ENCODE data around the gene CCNH. TPM values are rescaled to one million over a fixed set of nuclear protein-coding genes. Genes with fewer than 3 reads are reported as not detected.

Gene CCNH
- polyA plus RNA-seq, 2 of the 4 experiments (the other 2 are of a cell fraction), result 74.1 to 85.1 TPM

DNA sequence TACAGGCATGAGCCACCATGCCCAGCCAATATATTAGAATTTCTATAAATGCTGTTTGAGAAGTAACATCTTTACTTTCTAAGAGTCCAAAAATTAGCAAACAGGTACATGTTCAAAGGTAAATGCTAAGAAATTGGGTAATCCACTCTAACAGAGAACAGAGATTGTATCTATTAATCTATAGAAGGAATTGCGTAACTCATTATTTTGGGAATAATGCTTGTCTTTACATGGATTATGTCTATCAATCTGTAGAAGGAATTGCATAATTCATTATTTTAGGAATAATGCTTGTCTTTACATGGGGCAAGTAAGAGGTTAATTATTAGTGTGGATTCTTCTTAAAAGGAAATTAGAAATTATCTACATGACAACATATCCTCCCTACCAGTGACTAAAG, 30.5 kb downstream of the CCNH start:
- TF ChIP-seq RNF2 (IDR thresholded peaks at IDR 0.05; ENCODE audit: borderline replicate concordance, low read depth), result no peak
- TF ChIP-seq RFX5 (IDR thresholded peaks at IDR 0.05), result no peak
- TF ChIP-seq FOSB (CRISPR knock-in tag; IDR thresholded peaks at IDR 0.05), result no peak
- peak; percentile 55 to 66; a peak in 2 of 4 replicates for TF ChIP-seq CEBPB (IDR thresholded peaks at IDR 0.05)
- TF ChIP-seq HOXB13 (CRISPR knock-in tag; IDR thresholded peaks at IDR 0.05; ENCODE audit: low read depth), result no peak
- TF ChIP-seq RAD21 (conservative IDR thresholded peaks at IDR 0.05 in 1 of 2, IDR thresholded peaks at IDR 0.05 in 1 of 2), result no peak
- DNase-seq (ENCODE audit: low read depth in 1 of 2, low spot score in 1 of 2) (no peak), ATAC-seq (no peak), FAIRE-seq (no peak)
- CTCF ChIA-PET, result no interaction called here
- H3K4me3 ChIP-seq, result no peak overlapping the region
- H3K4me2 ChIP-seq, result no peak overlapping the region
- H3K27ac ChIP-seq, result no peak overlapping the region
- 0 out of 3 replicates have a peak, but pooled peaks cover 4% of the 10 kb centered on the region for H3K4me1 ChIP-seq
- no peaks in the 10 kb centered on the region for H3K9me3 ChIP-seq
- POLR2A ChIA-PET, result no interaction called here
- WGBS (ENCODE audit: missing lambda C conversion rate), result 96% methylated on average over 1 of the region's 1 CpG

DNA sequence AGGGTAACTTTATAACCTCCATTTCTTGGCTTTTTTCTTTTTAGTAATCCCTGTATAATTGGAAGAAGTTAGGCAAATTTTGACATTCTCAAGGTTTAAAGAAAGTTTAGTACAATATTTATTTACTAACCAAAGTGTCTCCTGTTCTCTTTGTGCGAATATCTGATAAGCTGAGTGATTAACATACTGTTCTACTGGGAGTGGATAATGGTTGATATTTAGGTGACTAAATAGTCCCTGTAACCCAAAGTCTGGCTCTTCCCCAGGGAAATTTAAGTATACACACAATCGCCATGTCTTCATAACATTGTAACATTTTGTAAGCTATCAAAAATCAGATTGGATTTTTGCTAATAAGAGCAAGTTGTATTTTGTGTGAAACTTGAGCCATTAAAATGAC, 40.0 kb downstream of the CCNH start:
- no peak overlapping the region for H3K4me3 ChIP-seq
- H3K9me3 ChIP-seq, result no peaks in the 10 kb centered on the region
- WGBS (ENCODE audit: missing lambda C conversion rate), result 91% methylated on average over 2 of the region's 2 CpGs
- TF ChIP-seq RNF2 (IDR thresholded peaks at IDR 0.05; ENCODE audit: borderline replicate concordance, low read depth) (no peak), FOSL2 (IDR thresholded peaks at IDR 0.05) (no peak), FOSL2 (CRISPR knock-in tag; IDR thresholded peaks at IDR 0.05) (no peak), MAFK (IDR thresholded peaks at IDR 0.05; ENCODE audit: partially characterized antibody) (no peak), CHD2 (IDR thresholded peaks at IDR 0.05; ENCODE audit: low read length, partially characterized antibody) (no peak), NFE2L2 (conservative IDR thresholded peaks at IDR 0.05; ENCODE audit: low read length) (no peak), EP300 (IDR thresholded peaks at IDR 0.05) (no peak), JUN (IDR thresholded peaks at IDR 0.05) (no peak), POLR2AphosphoS2 (conservative IDR thresholded peaks at IDR 0.05; ENCODE audit: low read length) (no peak), NPAS2 (CRISPR knock-in tag; IDR thresholded peaks at IDR 0.05; ENCODE audit: borderline replicate concordance) (no peak), CBX2 (IDR thresholded peaks at IDR 0.05; ENCODE audit: borderline replicate concordance, low read depth) (no peak), GATA3 (IDR thresholded peaks at IDR 0.05; ENCODE audit: borderline replicate concordance) (no peak)
- TF ChIP-seq, protein P1, sequence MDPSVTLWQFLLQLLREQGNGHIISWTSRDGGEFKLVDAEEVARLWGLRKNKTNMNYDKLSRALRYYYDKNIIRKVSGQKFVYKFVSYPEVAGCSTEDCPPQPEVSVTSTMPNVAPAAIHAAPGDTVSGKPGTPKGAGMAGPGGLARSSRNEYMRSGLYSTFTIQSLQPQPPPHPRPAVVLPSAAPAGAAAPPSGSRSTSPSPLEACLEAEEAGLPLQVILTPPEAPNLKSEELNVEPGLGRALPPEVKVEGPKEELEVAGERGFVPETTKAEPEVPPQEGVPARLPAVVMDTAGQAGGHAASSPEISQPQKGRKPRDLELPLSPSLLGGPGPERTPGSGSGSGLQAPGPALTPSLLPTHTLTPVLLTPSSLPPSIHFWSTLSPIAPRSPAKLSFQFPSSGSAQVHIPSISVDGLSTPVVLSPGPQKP (IDR thresholded peaks at IDR 0.05; ENCODE audit: low read depth, low read length), result no peak
- H3K4me2 ChIP-seq, result no peak overlapping the region
- CTCF ChIA-PET, result interaction anchor here (1.2 kb wide), 1 partner anchor 27 kb away, joined by 7 read pairs; no protein-coding TSS in a partner anchor
- H3K4me1 ChIP-seq, result 0 out of 3 replicates have a peak, but pooled peaks cover 4% of the 10 kb centered on the region
- POLR2A ChIA-PET, result no interaction called here
- DNase-seq (ENCODE audit: low read depth in 1 of 2, low spot score in 1 of 2) (no peak), ATAC-seq (no peak), FAIRE-seq (no peak)
- H3K27ac ChIP-seq, result no peak overlapping the region

DNA sequence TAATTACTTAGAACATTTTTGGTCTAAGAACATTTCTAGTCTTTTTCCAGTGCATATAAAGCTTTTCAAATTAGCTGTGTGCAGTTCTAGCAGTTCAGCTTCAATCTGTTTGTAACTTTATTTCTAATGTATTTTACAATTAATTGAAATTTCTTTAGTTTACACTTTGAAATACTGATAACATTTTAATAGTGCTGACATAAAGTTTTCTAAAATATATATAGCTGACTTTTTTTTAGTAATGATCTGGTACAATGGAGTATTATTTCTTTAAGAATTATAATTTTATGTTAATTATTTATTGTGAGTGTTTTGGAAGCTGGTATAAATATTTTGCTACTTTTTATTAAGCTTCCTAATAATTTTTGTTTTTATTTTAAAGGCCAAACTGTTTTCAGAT, 43.3 kb downstream of the CCNH start:
- POLR2A ChIA-PET, result interaction anchor here (0.8 kb wide), 1 partner anchor 102 kb away, joined by 3 read pairs; the partner anchor contains the start of gene RASA1
- DNase-seq (ENCODE audit: low read depth in 1 of 2, low spot score in 1 of 2) (no peak), FAIRE-seq (no peak), ATAC-seq (no peak)
- Histone ChIP-seq H3K4me2 (no peak overlapping the region), H3K4me1 (0 out of 3 replicates have a peak, but pooled peaks cover 4% of the 10 kb centered on the region), H3K27ac (no peak overlapping the region), H3K9me3 (no peaks in the 10 kb centered on the region), H3K4me3 (no peak overlapping the region)
- TF ChIP-seq, protein P2, sequence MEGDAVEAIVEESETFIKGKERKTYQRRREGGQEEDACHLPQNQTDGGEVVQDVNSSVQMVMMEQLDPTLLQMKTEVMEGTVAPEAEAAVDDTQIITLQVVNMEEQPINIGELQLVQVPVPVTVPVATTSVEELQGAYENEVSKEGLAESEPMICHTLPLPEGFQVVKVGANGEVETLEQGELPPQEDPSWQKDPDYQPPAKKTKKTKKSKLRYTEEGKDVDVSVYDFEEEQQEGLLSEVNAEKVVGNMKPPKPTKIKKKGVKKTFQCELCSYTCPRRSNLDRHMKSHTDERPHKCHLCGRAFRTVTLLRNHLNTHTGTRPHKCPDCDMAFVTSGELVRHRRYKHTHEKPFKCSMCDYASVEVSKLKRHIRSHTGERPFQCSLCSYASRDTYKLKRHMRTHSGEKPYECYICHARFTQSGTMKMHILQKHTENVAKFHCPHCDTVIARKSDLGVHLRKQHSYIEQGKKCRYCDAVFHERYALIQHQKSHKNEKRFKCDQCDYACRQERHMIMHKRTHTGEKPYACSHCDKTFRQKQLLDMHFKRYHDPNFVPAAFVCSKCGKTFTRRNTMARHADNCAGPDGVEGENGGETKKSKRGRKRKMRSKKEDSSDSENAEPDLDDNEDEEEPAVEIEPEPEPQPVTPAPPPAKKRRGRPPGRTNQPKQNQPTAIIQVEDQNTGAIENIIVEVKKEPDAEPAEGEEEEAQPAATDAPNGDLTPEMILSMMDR (IDR thresholded peaks at IDR 0.05), result no peak
- TF ChIP-seq RNF2 (IDR thresholded peaks at IDR 0.05; ENCODE audit: borderline replicate concordance, low read depth) (no peak), JUNB (IDR thresholded peaks at IDR 0.05) (no peak), MAZ (IDR thresholded peaks at IDR 0.05; ENCODE audit: borderline replicate concordance, low read depth, low read length) (no peak), CHD4 (IDR thresholded peaks at IDR 0.05; ENCODE audit: borderline replicate concordance) (no peak), JUN (IDR thresholded peaks at IDR 0.05) (no peak), NPAS2 (CRISPR knock-in tag; IDR thresholded peaks at IDR 0.05; ENCODE audit: borderline replicate concordance) (no peak), TFCP2L1 (CRISPR knock-in tag; IDR thresholded peaks at IDR 0.05) (no peak), POLR2AphosphoS2 (conservative IDR thresholded peaks at IDR 0.05; ENCODE audit: low read length) (no peak), EHMT2 (IDR thresholded peaks at IDR 0.05; ENCODE audit: low read depth) (no peak)
- TF ChIP-seq, protein P3, sequence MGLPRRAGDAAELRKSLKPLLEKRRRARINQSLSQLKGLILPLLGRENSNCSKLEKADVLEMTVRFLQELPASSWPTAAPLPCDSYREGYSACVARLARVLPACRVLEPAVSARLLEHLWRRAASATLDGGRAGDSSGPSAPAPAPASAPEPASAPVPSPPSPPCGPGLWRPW (IDR thresholded peaks at IDR 0.05), result no peak
- TF ChIP-seq, protein P4, sequence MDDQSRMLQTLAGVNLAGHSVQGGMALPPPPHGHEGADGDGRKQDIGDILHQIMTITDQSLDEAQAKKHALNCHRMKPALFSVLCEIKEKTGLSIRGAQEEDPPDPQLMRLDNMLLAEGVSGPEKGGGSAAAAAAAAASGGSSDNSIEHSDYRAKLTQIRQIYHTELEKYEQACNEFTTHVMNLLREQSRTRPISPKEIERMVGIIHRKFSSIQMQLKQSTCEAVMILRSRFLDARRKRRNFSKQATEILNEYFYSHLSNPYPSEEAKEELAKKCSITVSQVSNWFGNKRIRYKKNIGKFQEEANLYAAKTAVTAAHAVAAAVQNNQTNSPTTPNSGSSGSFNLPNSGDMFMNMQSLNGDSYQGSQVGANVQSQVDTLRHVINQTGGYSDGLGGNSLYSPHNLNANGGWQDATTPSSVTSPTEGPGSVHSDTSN (IDR thresholded peaks at IDR 0.05), result no peak
- TF ChIP-seq, protein P5, sequence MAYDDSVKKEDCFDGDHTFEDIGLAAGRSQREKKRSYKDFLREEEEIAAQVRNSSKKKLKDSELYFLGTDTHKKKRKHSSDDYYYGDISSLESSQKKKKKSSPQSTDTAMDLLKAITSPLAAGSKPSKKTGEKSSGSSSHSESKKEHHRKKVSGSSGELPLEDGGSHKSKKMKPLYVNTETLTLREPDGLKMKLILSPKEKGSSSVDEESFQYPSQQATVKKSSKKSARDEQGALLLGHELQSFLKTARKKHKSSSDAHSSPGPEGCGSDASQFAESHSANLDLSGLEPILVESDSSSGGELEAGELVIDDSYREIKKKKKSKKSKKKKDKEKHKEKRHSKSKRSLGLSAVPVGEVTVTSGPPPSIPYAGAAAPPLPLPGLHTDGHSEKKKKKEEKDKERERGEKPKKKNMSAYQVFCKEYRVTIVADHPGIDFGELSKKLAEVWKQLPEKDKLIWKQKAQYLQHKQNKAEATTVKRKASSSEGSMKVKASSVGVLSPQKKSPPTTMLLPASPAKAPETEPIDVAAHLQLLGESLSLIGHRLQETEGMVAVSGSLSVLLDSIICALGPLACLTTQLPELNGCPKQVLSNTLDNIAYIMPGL (CRISPR knock-in tag; IDR thresholded peaks at IDR 0.05; ENCODE audit: borderline replicate concordance), result no peak
- TF ChIP-seq, protein P6, sequence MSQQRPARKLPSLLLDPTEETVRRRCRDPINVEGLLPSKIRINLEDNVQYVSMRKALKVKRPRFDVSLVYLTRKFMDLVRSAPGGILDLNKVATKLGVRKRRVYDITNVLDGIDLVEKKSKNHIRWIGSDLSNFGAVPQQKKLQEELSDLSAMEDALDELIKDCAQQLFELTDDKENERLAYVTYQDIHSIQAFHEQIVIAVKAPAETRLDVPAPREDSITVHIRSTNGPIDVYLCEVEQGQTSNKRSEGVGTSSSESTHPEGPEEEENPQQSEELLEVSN (IDR thresholded peaks at IDR 0.05; ENCODE audit: borderline replicate concordance, low read depth), result no peak
- CTCF ChIA-PET, result no interaction called here
